Liver (tissue), 3 donors: ENCODE measurements around the gene LCTL.

Experiments used
- TAF1 ChIP-seq: conservative IDR thresholded peaks from 2 replicates; pipeline ENCODE4 v1.6.1; 2016; ENCODE audit warnings: antibody characterized with exemption, mild to moderate bottlenecking
- TF ChIP-seq, protein P1 (sequence below): IDR thresholded peaks from 2 replicates; pipeline ENCODE4 v1.6.1; 2016; ENCODE audit warnings: antibody characterized with exemption, mild to moderate bottlenecking
- TF ChIP-seq, protein P2 (sequence below): fragments of 150-350 bp; IDR thresholded peaks from 2 replicates; pipeline ENCODE4 v1.5.1; 2017; ENCODE audit warnings: improper control_type of control experiment, low read depth, low read length; ENCODE audit not compliant: missing input control
- donor health status: healthy.
- donor health status: healthy.

DNA sequence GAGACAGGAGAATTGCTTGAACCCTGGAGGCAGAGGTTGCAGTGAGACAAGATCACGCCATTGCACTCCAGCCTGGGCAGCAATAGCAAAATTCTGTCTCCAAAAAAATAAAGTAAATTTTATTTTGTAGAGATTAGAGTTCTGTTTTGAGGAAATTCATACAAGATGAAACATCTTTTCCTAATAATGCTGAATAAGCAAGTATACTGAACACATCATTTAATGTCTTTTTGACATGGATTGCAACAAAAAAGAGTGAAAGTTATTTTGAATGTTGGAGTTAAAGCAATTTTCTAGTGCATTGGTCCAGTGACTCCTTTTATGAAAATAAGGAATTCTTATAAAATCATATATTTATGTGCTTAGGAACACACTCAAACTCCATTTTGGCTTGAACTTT lies 20.5 kb downstream of the LCTL start:
- TF ChIP-seq, protein P1, sequence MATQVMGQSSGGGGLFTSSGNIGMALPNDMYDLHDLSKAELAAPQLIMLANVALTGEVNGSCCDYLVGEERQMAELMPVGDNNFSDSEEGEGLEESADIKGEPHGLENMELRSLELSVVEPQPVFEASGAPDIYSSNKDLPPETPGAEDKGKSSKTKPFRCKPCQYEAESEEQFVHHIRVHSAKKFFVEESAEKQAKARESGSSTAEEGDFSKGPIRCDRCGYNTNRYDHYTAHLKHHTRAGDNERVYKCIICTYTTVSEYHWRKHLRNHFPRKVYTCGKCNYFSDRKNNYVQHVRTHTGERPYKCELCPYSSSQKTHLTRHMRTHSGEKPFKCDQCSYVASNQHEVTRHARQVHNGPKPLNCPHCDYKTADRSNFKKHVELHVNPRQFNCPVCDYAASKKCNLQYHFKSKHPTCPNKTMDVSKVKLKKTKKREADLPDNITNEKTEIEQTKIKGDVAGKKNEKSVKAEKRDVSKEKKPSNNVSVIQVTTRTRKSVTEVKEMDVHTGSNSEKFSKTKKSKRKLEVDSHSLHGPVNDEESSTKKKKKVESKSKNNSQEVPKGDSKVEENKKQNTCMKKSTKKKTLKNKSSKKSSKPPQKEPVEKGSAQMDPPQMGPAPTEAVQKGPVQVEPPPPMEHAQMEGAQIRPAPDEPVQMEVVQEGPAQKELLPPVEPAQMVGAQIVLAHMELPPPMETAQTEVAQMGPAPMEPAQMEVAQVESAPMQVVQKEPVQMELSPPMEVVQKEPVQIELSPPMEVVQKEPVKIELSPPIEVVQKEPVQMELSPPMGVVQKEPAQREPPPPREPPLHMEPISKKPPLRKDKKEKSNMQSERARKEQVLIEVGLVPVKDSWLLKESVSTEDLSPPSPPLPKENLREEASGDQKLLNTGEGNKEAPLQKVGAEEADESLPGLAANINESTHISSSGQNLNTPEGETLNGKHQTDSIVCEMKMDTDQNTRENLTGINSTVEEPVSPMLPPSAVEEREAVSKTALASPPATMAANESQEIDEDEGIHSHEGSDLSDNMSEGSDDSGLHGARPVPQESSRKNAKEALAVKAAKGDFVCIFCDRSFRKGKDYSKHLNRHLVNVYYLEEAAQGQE, result no peak
- no peak for TF ChIP-seq TAF1
- TF ChIP-seq, protein P2, sequence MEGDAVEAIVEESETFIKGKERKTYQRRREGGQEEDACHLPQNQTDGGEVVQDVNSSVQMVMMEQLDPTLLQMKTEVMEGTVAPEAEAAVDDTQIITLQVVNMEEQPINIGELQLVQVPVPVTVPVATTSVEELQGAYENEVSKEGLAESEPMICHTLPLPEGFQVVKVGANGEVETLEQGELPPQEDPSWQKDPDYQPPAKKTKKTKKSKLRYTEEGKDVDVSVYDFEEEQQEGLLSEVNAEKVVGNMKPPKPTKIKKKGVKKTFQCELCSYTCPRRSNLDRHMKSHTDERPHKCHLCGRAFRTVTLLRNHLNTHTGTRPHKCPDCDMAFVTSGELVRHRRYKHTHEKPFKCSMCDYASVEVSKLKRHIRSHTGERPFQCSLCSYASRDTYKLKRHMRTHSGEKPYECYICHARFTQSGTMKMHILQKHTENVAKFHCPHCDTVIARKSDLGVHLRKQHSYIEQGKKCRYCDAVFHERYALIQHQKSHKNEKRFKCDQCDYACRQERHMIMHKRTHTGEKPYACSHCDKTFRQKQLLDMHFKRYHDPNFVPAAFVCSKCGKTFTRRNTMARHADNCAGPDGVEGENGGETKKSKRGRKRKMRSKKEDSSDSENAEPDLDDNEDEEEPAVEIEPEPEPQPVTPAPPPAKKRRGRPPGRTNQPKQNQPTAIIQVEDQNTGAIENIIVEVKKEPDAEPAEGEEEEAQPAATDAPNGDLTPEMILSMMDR, result no peak
